Fibroblast of gingiva (primary cell): ENCODE data around the gene PCK2.
"Not testable (repeated sequence)": the region's sequence is repeated elsewhere in the genome, so short reads cannot be mapped to it uniquely, and the experiment has no call there.

ENCODE experiments used
- DNase-seq: peaks from one replicate; pipeline ENCODE4 v3.0.0-alpha.2; 2011; ENCODE audit warnings: low read depth

The PCK2 gene

DNA sequence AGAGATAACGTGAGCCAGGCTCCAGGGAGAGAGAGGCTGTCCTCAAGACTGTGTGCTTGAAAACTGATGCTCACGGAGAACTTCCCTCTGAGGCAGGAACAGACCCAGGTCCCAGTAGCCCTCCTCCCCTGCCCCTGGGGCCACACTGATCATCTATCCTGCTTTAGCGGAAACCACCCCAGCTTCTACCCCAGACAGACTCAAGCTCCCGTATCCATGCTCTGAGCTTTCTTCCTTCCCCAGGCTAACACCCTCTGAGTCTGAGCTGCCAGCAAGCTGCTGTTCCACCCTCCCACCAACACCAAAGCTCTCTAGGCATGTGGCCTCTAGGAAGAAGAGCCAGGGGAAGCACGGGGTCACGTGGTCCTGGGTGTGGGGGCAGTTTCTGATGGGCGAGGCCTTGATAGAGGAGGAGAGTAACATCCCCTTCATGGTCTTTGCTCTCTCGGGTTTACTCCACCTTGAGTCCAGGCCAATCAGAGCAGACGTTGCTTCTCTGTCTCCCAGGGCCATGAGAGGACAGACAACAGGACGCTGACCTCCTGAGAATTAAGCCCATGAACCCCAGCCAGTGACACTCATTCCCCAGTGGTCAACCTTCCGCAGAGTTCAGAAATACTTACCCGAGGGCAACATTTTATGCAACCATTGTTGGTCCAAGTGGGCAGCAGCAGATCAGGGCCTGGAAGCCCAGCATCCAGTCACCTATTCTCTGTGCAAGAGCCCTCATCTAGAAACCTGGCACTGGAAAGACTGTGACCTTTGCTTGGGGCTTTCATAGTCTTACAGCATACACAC, 1.4 kb downstream of the PCK2 start:
- DNase-seq: peak; percentile 48

DNA sequence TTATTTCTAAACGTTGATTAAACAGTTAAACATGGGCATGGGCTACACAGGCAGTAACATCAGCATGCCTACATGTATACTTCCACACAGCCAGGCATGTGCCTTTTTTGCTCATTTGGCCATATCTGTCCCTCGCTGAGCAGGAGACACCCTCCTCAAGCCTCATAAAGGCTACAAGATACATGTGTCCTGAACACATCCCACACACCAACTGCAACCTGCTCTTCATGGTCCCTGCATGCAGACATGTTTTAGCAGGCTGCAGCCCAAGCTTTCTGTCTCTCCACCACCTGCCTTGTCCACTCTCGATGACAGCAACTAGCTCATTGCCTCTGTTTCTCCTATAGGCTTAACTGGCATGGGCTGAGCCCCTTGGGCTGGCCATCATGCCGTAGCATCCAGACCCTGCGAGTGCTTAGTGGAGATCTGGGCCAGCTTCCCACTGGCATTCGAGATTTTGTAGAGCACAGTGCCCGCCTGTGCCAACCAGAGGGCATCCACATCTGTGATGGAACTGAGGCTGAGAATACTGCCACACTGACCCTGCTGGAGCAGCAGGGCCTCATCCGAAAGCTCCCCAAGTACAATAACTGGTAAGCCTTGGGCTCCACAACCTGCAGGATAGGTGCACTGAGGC, 2.6 kb downstream of the PCK2 start:
- no peak for DNase-seq

DNA sequence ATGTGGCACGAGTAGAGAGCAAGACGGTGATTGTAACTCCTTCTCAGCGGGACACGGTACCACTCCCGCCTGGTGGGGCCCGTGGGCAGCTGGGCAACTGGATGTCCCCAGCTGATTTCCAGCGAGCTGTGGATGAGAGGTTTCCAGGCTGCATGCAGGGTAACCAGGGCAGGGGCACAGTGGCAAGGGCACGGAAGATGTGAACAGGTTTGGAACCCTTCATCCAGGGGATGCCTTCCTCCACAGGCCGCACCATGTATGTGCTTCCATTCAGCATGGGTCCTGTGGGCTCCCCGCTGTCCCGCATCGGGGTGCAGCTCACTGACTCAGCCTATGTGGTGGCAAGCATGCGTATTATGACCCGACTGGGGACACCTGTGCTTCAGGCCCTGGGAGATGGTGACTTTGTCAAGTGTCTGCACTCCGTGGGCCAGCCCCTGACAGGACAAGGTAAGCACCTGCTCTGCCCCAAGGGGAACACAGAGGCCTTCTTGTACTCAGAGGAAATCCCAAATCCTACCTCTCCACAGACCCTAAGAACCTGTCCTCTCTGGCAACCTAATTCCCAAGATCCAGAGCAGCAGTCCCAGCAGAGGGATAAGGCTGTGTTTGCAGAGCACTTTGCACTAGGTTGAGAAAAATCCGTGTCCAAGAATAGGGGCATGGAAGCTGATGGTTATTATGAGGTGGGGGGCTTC, 4.3 kb downstream of the PCK2 start:
- no peak for DNase-seq

DNA sequence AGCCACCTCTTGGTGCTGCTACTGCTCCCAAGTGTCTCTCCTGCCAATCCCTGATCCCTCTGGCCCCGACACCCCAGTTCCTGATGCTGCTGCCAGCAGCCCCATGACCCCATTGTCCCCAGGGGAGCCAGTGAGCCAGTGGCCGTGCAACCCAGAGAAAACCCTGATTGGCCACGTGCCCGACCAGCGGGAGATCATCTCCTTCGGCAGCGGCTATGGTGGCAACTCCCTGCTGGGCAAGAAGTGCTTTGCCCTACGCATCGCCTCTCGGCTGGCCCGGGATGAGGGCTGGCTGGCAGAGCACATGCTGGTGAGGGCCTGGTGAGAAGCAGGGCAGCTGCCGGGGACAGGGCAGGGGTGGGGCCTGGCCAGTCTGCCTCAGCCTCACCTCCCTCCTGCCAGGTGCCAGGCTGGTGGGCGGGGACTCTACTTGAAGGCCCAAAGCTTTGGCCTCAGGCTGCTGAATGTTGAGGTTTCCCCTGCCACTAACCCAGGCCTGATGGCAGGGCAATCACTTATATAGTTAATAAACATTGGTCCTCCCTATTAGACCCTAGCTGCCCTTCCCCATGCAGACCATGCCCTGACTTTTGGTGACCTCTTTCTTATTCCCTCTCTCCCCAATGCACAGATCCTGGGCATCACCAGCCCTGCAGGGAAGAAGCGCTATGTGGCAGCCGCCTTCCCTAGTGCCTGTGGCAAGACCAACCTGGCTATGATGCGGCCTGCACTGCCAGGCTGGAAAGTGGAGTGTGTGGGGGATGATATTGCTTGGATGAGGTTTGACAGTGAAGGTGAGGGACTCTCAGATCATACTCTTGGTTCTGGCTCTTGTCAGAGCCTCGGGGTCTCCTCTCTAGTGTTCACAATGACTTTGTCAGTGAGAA, 5.1 kb downstream of the PCK2 start:
- no peak for DNase-seq

DNA sequence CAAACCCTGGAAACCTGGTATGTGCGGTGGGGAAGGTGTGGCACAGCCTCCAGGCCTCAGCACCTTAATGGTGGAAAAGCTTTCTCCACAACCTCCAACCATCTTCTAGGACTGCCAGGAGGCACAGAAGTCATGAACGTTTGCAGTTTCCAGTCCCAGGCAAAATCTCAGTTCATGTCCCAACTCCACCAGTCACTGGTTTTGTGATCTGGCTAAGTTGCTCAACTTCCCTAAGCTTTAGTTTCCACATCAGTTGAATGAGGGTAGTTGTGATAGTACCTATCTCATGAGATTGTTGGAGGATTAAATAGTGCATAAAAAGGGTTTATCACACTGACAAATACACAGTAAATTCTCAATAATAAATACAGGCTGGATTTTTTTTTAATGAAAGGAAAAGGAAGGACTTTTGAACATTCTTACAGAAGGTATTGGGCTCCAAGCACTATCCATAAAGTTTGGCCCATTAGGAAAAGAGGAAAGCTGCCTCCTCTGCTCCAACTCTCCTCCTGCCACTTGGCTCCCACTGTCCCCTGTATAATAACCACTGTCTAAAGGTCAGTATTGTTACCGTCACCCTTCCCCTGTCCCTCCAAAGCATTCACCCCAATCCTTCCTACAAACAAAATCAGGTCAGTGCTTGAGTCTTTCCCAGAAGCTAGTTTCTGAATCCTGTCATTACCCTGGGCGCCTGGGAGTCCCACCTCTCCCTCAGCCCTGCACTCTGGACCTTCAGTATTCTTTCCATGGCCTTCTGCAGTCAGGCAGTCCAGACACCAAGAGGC, 6.3 kb downstream of the PCK2 start:
- no peak for DNase-seq

DNA sequence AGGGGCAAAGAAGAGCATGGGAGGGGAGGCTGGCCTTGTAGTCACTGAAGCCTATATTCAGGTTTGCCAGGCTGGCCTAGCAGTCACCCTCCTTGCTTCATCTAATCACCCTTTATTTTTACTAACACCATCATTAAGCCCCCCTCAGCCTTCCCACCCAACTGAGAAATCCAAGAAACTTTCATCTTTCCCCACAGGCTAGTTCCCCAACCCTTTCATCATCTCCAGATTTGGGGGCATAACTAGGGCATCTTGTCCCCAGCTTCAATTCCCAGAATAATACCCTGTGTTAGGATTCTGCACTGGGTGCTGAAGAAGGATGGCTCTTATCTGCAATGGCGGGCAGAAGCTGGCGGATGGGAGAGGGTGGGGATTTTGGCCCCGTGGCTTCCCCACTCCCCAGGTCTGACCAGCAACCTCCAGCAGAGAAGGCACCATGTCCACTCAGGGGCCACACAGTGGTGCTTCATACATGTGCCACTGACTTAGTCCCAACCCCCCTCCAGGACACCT, 6.9 kb downstream of the PCK2 start:
- no peak for DNase-seq

DNA sequence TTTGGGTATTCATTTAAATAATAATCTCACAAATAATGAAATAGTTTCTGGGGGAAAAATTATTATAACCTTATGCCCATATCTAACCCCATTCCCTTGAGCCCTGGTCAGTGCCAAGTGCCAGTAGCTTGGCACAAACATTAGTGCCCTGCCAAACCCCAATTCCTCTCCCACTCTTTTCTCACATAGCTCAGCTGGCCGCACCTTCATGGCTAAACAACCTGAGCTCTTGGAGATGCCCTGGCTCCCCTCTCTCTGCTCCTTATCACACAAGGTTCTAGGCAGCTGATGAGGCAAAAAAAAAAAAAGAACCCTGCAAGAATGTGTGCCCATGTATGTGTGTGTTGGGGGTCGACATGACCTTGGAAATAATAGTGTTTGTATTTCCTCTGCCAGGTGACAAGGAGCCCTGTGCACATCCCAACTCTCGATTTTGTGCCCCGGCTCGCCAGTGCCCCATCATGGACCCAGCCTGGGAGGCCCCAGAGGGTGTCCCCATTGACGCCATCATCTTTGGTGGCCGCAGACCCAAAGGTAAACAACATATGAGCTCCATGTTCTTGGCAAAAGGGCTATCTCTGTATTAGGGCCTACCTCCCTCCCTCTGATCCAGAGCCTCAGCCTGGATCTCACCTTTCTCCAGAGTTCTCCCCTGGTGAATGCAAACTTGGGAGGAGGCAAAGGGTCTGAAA, 8.4 kb downstream of the PCK2 start:
- no peak for DNase-seq

DNA sequence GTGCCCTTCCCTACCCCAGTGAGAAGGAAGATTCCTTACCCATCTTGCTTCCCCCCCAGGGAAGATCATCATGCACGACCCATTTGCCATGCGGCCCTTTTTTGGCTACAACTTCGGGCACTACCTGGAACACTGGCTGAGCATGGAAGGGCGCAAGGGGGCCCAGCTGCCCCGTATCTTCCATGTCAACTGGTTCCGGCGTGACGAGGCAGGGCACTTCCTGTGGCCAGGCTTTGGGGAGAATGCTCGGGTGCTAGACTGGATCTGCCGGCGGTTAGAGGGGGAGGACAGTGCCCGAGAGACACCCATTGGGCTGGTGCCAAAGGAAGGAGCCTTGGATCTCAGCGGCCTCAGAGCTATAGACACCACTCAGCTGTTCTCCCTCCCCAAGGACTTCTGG, 9.3 kb downstream of the PCK2 start:
- no peak for DNase-seq

DNA sequence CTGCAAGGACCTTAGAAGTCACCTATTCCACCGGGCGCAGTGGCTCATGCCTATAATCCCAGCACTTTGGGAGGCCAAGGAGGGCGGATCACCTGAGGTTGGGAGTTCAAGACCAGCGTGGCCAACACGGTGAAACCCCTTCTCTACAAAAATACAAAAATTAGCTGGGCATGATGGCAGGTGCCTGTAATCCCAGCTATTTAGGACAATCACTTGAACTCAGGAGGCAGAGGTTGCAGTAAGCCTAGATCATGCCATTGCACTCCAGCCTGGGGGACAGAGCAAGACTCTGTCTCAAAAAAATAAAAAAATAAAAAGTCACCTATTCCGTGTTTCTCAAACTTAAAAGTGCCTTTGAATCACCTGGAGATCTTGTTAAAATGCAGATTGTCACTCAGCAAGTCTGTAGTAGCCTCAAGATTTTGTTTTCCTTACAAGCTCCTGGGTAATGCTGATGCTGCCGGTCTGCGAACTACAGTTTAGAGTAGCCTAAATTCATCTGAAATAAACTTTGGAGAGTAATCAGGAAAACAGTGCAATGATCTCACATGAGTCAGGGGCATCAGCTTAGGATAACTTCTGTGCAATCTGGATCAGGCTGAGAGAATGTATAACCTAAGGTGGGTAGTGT, 11.6 kb downstream of the PCK2 start:
- not testable (repeated sequence) for DNase-seq

DNA sequence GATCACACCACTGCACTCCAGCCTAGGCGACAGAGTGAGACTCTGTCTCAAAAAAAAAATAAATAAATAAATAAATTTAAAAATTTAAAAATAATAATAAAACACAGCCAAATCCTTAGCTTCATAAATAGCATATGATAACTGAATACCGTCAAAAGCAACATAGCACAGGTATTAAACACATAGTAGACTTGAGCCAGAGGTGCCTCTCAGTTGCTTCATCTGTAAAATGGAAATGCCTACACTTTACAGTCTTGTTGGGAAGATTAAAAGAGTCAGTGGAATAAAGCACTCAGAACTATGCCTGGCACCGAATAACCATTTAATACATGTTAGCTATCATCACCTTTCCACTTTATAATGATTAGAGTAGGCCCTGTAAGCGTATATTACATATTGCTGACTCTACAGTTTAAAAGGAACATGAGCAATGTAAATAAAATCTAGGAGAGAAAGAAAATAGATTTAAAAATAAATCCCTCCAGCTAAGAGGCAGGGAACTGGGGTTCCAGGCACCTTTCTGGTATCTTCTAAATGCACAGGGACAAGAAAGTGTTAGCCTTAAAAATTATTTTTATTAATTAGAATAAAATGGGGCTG, 12.7 kb downstream of the PCK2 start:
- no peak for DNase-seq

DNA sequence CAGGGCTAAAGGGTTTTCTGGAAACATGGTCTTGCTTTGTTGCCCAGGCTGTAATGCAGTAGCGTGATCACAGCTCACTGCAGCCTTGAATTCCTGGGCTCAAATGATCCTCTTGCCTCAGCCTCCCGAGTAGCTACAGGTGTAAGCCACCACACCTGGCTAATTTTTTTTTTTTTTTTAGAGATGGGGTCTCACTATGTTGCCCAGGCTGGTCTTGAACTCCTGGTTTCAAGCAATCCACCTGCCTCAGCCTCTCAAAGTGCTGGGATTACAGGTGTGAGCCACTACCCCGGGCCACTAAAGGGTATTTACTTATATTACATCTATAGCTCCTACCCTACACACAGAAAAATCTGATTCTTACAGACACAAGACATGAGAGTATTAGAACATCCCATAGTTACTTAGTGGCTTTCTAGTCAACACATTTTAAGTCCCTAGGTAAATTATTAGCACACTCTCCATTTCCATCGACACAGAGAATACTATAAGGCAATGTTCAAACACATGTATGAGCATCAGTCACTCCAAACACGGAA, 14.3 kb downstream of the PCK2 start:
- no peak for DNase-seq

DNA sequence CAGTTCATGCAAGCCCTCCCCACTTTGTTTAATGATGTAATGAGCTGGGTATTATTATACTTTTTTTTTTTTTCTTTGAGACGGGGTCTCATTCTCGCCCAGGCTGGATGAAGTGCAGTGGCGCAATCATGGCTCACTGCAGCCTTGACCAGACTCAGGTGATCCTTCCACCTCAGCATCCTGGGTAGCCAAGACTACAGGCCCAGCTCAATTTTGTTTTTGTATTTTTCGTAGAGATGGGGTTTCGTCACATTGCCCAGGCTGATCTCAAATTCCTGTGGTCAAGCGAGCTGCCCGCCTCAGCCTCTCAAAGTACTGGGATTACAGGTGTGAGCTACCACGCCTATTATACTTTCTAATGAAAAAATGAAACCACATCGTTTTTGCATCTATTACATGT, 15.9 kb downstream of the PCK2 start:
- no peak for DNase-seq

DNA sequence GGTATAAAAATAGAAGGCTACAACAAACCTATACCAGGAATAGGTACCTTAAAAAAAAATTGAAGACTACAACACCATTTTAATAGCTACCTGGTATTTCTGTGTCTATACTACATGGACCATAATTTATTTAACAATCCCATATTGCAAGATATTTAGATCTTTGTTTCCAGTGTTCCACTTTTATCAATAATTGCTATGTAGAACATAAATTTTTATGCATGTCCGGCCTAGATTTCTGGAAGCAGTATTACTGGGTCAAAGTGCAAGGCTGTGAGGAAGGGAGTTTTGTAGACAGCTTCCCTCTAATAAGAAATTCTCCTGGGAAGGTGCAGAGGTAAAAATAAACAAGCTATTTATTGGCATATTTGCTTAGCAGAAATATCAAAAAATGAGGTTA, 16.4 kb downstream of the PCK2 start:
- no peak for DNase-seq

DNA sequence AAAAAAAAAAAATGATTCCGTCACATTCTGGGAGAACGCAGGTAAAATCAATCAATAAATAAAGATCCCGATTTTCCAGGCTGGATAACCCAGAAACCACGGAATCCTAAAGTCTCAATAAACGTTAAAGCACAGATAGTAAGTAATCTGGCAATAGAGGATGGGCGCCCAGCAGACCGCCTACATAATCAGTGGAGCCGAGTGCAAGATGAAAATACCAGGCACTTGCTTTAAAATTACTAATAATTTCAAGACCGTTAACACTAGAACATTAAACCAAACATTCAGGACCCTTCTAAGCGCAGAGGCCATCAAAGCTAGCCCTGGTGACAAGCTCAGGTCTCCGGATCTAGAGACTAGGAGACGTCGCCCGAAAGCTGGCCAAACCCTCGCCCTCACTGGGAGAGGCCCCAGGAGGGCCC, 19.3 kb downstream of the PCK2 start:
- no peak for DNase-seq

DNA sequence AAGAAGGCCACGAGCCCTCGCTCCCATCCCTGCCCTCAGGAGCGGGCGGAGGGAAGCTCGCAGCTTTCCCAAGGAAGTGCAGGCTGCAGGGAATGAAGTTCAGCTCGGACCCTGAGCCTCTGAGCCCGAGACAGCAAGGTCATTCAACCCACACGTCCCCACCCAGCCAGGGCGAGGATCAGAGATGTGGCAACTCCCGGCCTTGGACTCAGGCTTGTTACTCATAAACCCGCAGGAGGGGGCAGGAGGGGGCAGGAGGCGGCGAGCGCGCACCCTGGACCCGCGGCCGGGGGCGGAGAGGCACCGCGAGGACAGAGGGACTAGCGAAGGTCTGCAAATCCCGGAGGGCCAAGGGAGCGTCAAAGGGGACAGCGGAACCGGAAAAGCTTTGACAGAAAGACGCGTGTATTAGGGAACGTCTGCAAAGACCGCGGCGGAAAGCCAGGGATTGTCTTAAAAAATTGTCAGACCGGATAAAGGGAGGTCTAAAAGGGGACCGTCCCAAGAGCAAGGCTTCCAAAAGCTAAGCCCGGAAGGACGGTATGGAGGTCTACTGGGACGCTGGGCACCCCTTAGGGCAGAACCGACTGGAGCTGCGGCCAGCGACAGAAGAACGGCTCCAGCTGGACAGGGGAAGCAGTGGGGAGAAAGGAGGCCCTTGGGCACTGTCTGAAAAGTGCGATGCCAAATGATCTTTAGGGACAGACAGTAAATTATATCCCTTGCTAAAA, 19.9 kb downstream of the PCK2 start:
- DNase-seq: peak; percentile 91

DNA sequence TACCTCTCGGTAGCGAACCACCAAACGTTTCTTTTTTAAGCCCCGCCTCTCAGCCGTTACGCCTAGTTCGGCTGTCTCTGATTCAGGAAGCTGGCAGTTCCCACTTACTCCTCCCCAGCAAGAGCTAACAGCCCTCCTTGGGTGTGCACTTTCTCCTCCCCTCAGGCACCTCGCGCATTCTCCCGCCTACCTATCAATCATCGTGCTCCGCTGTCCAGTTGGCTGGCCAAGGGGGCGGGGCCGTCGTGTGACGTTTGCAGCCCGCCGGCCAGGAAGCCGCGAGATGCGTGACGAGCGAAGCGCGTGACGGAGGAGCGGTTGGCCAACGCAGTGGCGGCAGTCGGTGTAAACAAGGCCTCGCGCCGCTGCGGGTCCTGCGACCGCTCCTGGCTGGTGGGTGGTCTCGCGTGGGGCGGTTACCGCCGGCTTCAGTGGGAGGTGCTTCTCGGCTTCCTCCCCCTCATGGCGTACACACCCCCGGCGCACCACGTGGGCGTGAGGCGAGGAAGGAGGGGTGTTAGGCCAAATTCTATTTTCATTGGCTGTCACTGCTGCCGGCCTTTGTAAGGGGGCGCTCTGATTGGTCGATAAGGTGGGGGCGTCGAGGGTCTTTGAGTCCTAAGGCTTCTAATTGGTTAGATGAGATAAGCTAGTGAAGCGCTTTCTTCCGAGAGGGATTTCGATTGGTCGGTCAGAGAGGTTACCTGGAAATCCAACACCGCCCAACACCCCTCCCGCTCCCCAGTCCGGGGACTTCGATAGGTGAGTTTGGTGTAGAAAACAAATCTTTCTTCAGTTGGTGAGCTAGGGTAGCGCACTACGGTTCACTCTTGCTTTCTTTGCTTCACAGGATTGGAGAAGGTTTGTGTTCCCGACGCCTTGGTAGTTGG, 20.7 kb downstream of the PCK2 start, which contains the start of the genes DCAF11 and NRL:
Gene DCAF11 (plus strand): TSS at position 246 of the 890 bp plus-strand sequence. CDS start 818 bp downstream, outside the sequence.
Gene NRL (minus strand): TSS at position 418 of the 890 bp plus-strand sequence. CDS start 32,101 bp downstream, outside the sequence.
- DNase-seq: peak; percentile 100

DNA sequence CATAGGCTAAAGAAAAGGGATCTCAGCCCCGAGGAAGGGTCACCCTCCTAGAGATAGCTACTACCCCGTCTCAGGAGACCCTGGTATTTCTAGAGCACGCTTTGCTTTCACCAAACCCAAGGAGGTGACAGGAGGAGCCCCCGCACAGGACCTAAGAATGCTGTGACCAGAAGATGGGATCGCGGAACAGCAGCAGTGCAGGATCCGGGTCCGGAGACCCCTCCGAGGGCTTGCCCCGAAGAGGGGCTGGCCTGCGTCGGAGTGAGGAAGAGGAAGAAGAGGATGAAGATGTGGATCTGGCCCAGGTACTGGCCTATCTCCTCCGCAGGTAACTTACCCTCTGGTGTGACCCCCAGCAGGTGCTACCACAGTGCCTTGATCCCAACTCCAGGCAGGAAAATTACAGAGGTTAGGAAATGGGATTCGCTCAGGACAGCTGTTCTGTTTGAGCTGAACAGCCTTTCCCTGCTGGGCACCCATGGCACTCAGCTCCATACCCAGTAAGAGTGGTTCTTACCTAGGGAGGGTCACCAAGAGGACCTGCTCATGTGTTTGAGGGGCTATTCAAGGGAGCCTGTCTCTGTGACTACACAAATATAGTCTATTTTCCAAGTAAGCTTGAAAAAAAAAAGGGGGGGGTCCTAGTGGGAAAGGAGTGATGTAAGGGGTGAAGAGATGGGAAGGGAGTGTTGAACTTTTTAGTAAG, 21.5 kb downstream of the PCK2 start:
- no peak for DNase-seq
